Naive thymus-derived CD4-positive, alpha-beta T cell (primary cell): ENCODE measurements around the gene TNIK. TPM values are rescaled to one million over a fixed set of nuclear protein-coding genes. Genes with fewer than 3 reads are reported as not detected.

Source experiments
- ATAC-seq: fragments of 150-1000 bp; cut with Tn5 transposase; 2 replicates; pipeline ENCODE4 v1.10.0; 2021; ENCODE audit warnings: mild to moderate bottlenecking, moderate library complexity
- CTCF ChIA-PET: fragments of 350-600 bp; sonication (Branson Sonifier 250); formaldehyde crosslinking; loops from one replicate; lab custom pipeline; 2021; ENCODE audit warnings: antibody characterized with exemption; lab: Charles Lee
- POLR2A ChIA-PET: fragments of 350-600 bp; sonication (Branson Sonifier 250); formaldehyde crosslinking; loops from one replicate; lab custom pipeline; 2021; ENCODE audit warnings: antibody characterized with exemption, inconsistent platforms; lab: Charles Lee
- DNase-seq, 9 donors: peaks; one replicate each; pipeline versions ENCODE4 v3.0.0 to v3.0.0-alpha.2; 2020 to 2022; ENCODE audit warnings: mixed read lengths in 1 of 9
- H3K27ac ChIP-seq: one replicate; pipeline ENCODE4 v1.7.0; 2013; ENCODE audit warnings: mild to moderate bottlenecking, low read depth, low read length, moderate library complexity
- H3K27me3 ChIP-seq, 2 donors: one replicate each; pipeline ENCODE4 v1.7.0; 2013; ENCODE audit warnings: low read length in 2 of 2, mild to moderate bottlenecking in 2 of 2, moderate library complexity in 2 of 2; ENCODE audit not compliant: control insufficient read depth in 2 of 2, insufficient read depth in 2 of 2
- H3K36me3 ChIP-seq, 3 experiments: 1 replicate in 2 of 3; 2 replicates in 1 of 3; pipeline ENCODE4 v1.7.0; 2013; ENCODE audit warnings: low read length in 3 of 3, mild to moderate bottlenecking in 3 of 3, moderate library complexity in 1 of 3; ENCODE audit not compliant: insufficient read depth in 3 of 3, control insufficient read depth in 2 of 3
- H3K4me1 ChIP-seq, 2 donors: one replicate each; pipeline ENCODE4 v1.7.0; 2013; ENCODE audit warnings: low read length in 2 of 2, mild to moderate bottlenecking in 2 of 2, moderate library complexity in 1 of 2; ENCODE audit not compliant: control insufficient read depth in 2 of 2, insufficient read depth in 2 of 2
- H3K4me3 ChIP-seq: 2 replicates; pipeline ENCODE4 v1.7.0; 2013; ENCODE audit warnings: mild to moderate bottlenecking, low read length
- H3K9me3 ChIP-seq, 3 experiments: 1 replicate in 2 of 3; 2 replicates in 1 of 3; pipeline ENCODE4 v1.7.0; 2013; ENCODE audit warnings: low read length in 3 of 3; ENCODE audit not compliant: control insufficient read depth in 2 of 3
- H3K27ac Mint-ChIP-seq, 9 donors: one replicate each; pipeline ENCODE4 v1.8.0; 2020 to 2022; ENCODE audit warnings: mixed read lengths in 9 of 9, mild to moderate bottlenecking in 8 of 9, moderate library complexity in 5 of 9, inconsistent platforms in 2 of 9
- H3K27me3 Mint-ChIP-seq, 5 donors: one replicate each; pipeline ENCODE4 v1.8.0; 2021 to 2022; ENCODE audit warnings: mixed read lengths in 5 of 5, mild to moderate bottlenecking in 1 of 5
- H3K36me3 Mint-ChIP-seq, 5 donors: one replicate each; pipeline ENCODE4 v1.8.0; 2020 to 2022; ENCODE audit warnings: mixed read lengths in 5 of 5, mild to moderate bottlenecking in 3 of 5, inconsistent platforms in 1 of 5
- H3K4me1 Mint-ChIP-seq, 7 donors: one replicate each; pipeline ENCODE4 v1.8.0; 2020 to 2022; ENCODE audit warnings: mixed read lengths in 7 of 7, mild to moderate bottlenecking in 3 of 7, inconsistent platforms in 1 of 7
- H3K4me3 Mint-ChIP-seq, 10 donors: one replicate each; pipeline ENCODE4 v1.8.0; 2020 to 2022; ENCODE audit warnings: mild to moderate bottlenecking in 10 of 10, mixed read lengths in 10 of 10, moderate library complexity in 6 of 10, inconsistent platforms in 2 of 10
- H3K9me3 Mint-ChIP-seq, 11 donors: one replicate each; pipeline ENCODE4 v1.8.0; 2020 to 2022; ENCODE audit warnings: mixed read lengths in 11 of 11, mild to moderate bottlenecking in 4 of 11, inconsistent platforms in 1 of 11, moderate library complexity in 1 of 11
- intact Hi-C, 2 donors: fragments of 100-400 bp; cut with micrococcal nuclease; formaldehyde crosslinking; loops; one replicate each; pipeline ENCODE4 v1.15.1; 2023
- polyA plus RNA-seq, 2 donors: library from polyadenylated mRNA; unstranded; fragments of 300-500 nt; fragmentation: Illumina TruSeq; gene quantifications; one replicate each; pipeline ENCODE4 v1.2.3, GENCODE V29; 2021
- total RNA-seq, 6 experiments: library from RNA in 5 of 6; stranded (reverse) in 5 of 6; gene quantifications; 1 replicate in 5 of 6; 2 replicates in 1 of 6; pipeline ENCODE4 v1.2.3 and lab custom pipeline; 2021 to 2026

TNIK gene
- total and polyA plus RNA-seq, 7 experiments from 2014 or later: 20.2 to 74.9 (median 66.3) TPM

GRCh38 chr3:171417813-171418212 lies 42.4 kb downstream of the TNIK start:
- ATAC-seq (no peak), DNase-seq (no peak)
- intact Hi-C loops: loop anchor here in 1 of 2 donors (2.0 kb wide), 1 partner anchor 13 kb away; no protein-coding TSS in a partner anchor
- Histone ChIP-seq H3K9me3 (no peaks in the 10 kb centered on the region), H3K27ac (no peak overlapping the region), H3K27me3 (no peaks in the 10 kb centered on the region), H3K4me3 (no peak overlapping the region), H3K36me3 (no peaks in the 10 kb centered on the region), H3K4me1 (peaks cover 0 to 15% of the 10 kb centered on the region in 2 donors)
- Mint-ChIP-seq H3K4me1 (peaks cover 14 to 86% (median 82%) of the 10 kb centered on the region in 7 donors), H3K36me3 (peaks cover 0 to 25% (median 17%) of the 10 kb centered on the region in 5 donors), H3K9me3 (no peaks in the 10 kb centered on the region), H3K4me3 (peak overlapping the region in 1 of 10 donors; percentile 6), H3K27me3 (no peaks in the 10 kb centered on the region), H3K27ac (peak overlapping the region in 1 of 9 donors; percentile 48)
- ChIA-PET POLR2A (no interaction called here), CTCF (interaction anchor here (0.7 kb wide), 1 partner anchor 9 kb away, joined by 3 read pairs; no protein-coding TSS in a partner anchor)

GRCh38 chr3:171417137-171417536 lies 43.1 kb downstream of the TNIK start:
- ChIA-PET CTCF (interaction anchor here (0.6 to 0.7 kb wide), 2 partner anchors 8 to 37 kb away, joined by 3 read pairs; no protein-coding TSS in a partner anchor), POLR2A (no interaction called here)
- H3K27me3 Mint-ChIP-seq: no peaks in the 10 kb centered on the region
- H3K4me1 ChIP-seq: peaks cover 0 to 15% of the 10 kb centered on the region in 2 donors
- no peaks in the 10 kb centered on the region for H3K36me3 ChIP-seq
- no peak for ATAC-seq
- peaks cover 0 to 23% (median 15%) of the 10 kb centered on the region in 5 donors for H3K36me3 Mint-ChIP-seq
- no peak overlapping the region for H3K4me3 ChIP-seq
- intact Hi-C loops: no loop called here
- H3K9me3 ChIP-seq: no peaks in the 10 kb centered on the region
- no peak overlapping the region for H3K4me3 Mint-ChIP-seq
- H3K27me3 ChIP-seq: no peaks in the 10 kb centered on the region
- peaks cover 19 to 87% (median 84%) of the 10 kb centered on the region in 7 donors for H3K4me1 Mint-ChIP-seq
- peak overlapping the region in 1 of 9 donors; percentile 48 for H3K27ac Mint-ChIP-seq
- DNase-seq: no peak
- H3K27ac ChIP-seq: no peak overlapping the region
- H3K9me3 Mint-ChIP-seq: no peaks in the 10 kb centered on the region

- no peaks in the 10 kb centered on the region for H3K27me3 Mint-ChIP-seq
- POLR2A ChIA-PET: no interaction called here
- peaks cover 21 to 90% (median 83%) of the 10 kb centered on the region in 7 donors for H3K4me1 Mint-ChIP-seq
- H3K27ac Mint-ChIP-seq: no peak overlapping the region
- Histone ChIP-seq H3K9me3 (no peaks in the 10 kb centered on the region), H3K4me3 (no peak overlapping the region), H3K4me1 (peaks cover 0 to 15% of the 10 kb centered on the region in 2 donors), H3K27ac (no peak overlapping the region), H3K36me3 (no peaks in the 10 kb centered on the region), H3K27me3 (no peaks in the 10 kb centered on the region)
- DNase-seq: no peak
- no peaks in the 10 kb centered on the region for H3K9me3 Mint-ChIP-seq
- intact Hi-C loops: no loop called here
- CTCF ChIA-PET: interaction anchor here (0.6 kb wide), 1 partner anchor 36 kb away, joined by 3 read pairs; no protein-coding TSS in a partner anchor
- peaks cover 0 to 21% (median 13%) of the 10 kb centered on the region in 5 donors for H3K36me3 Mint-ChIP-seq
- no peak for ATAC-seq
- no peak overlapping the region for H3K4me3 Mint-ChIP-seq
These were observed 43.5 kb downstream of the TNIK start for GRCh38 chr3:171416666-171417065.

GRCh38 chr3:171416061-171416460 lies 44.1 kb downstream of the TNIK start:
- Histone ChIP-seq H3K4me1 (peaks cover 0 to 15% of the 10 kb centered on the region in 2 donors), H3K4me3 (no peak overlapping the region), H3K9me3 (no peaks in the 10 kb centered on the region), H3K27me3 (no peaks in the 10 kb centered on the region), H3K36me3 (no peaks in the 10 kb centered on the region), H3K27ac (no peak overlapping the region)
- H3K9me3 Mint-ChIP-seq: no peaks in the 10 kb centered on the region
- DNase-seq: no peak
- H3K27me3 Mint-ChIP-seq: no peaks in the 10 kb centered on the region
- ChIA-PET POLR2A (no interaction called here), CTCF (no interaction called here)
- no peak for ATAC-seq
- peaks cover 20 to 88% (median 79%) of the 10 kb centered on the region in 7 donors for H3K4me1 Mint-ChIP-seq
- peaks cover 0 to 20% (median 12%) of the 10 kb centered on the region in 5 donors for H3K36me3 Mint-ChIP-seq
- intact Hi-C loops: no loop called here
- H3K4me3 Mint-ChIP-seq: no peak overlapping the region
- H3K27ac Mint-ChIP-seq: no peak overlapping the region

- DNase-seq: no peak
- Mint-ChIP-seq H3K4me3 (no peak overlapping the region), H3K36me3 (peaks cover 0 to 21% (median 10%) of the 10 kb centered on the region in 5 donors), H3K4me1 (peaks cover 16 to 84% (median 73%) of the 10 kb centered on the region in 7 donors), H3K27ac (no peak overlapping the region), H3K27me3 (no peaks in the 10 kb centered on the region), H3K9me3 (no peaks in the 10 kb centered on the region)
- Histone ChIP-seq H3K9me3 (no peaks in the 10 kb centered on the region), H3K4me1 (peaks cover 0 to 15% of the 10 kb centered on the region in 2 donors), H3K27ac (no peak overlapping the region), H3K36me3 (no peaks in the 10 kb centered on the region), H3K4me3 (no peak overlapping the region), H3K27me3 (no peaks in the 10 kb centered on the region)
- POLR2A ChIA-PET: no interaction called here
- no peak for ATAC-seq
- intact Hi-C loops: no loop called here
- CTCF ChIA-PET: no interaction called here
These were observed 45.1 kb downstream of the TNIK start for GRCh38 chr3:171415070-171415469.

- no peak for DNase-seq
- Histone ChIP-seq H3K4me3 (no peak overlapping the region), H3K27ac (no peak overlapping the region), H3K36me3 (no peaks in the 10 kb centered on the region), H3K9me3 (no peaks in the 10 kb centered on the region), H3K27me3 (no peaks in the 10 kb centered on the region), H3K4me1 (peaks cover 0 to 18% of the 10 kb centered on the region in 2 donors)
- Mint-ChIP-seq H3K4me1 (peaks cover 26 to 89% (median 75%) of the 10 kb centered on the region in 7 donors), H3K27me3 (no peaks in the 10 kb centered on the region), H3K36me3 (peaks cover 0 to 14% (median 7%) of the 10 kb centered on the region in 5 donors), H3K9me3 (peaks cover 0 to 4% (median 0%) of the 10 kb centered on the region in 11 donors), H3K27ac (peak overlapping the region in 4 of 9 donors; percentile 7 to 64 (median 34)), H3K4me3 (peak overlapping the region in 2 of 10 donors; percentile 15 to 35)
- intact Hi-C loops: loop anchor here in 1 of 2 donors (2.0 kb wide), 1 partner anchor 14 kb away; no protein-coding TSS in a partner anchor
- ChIA-PET CTCF (no interaction called here), POLR2A (interaction anchor here (1.1 kb wide), 2 partner anchors 31 to 123 kb away, joined by 3 read pairs; no protein-coding TSS in a partner anchor)
- ATAC-seq: no peak
These were observed 47.7 kb downstream of the TNIK start for GRCh38 chr3:171412473-171412872.
